Nephron (organoid): ENCODE data around the gene KCNJ1.

Experiments
- H3K27ac Mint-ChIP-seq, 3 experiments: 2 replicates each; pipeline ENCODE4 v1.8.0; 2020; ENCODE audit warnings: mixed read lengths in 3 of 3, mild to moderate bottlenecking in 2 of 3, moderate library complexity in 1 of 3
- H3K27me3 Mint-ChIP-seq: 2 replicates; pipeline ENCODE4 v1.8.0; 2021; ENCODE audit warnings: low read depth, mild to moderate bottlenecking, moderate library complexity, mixed read lengths
- H3K36me3 Mint-ChIP-seq: 2 replicates; pipeline ENCODE4 v1.8.0; 2020; ENCODE audit warnings: low read depth, mixed read lengths
- H3K4me1 Mint-ChIP-seq: 2 replicates; pipeline ENCODE4 v1.8.0; 2020; ENCODE audit warnings: mixed read lengths
- H3K4me3 Mint-ChIP-seq, 3 experiments: 2 replicates each; pipeline ENCODE4 v1.8.0; 2020; ENCODE audit warnings: mild to moderate bottlenecking in 3 of 3, mixed read lengths in 3 of 3, moderate library complexity in 2 of 3
- H3K9me3 Mint-ChIP-seq: 2 replicates; pipeline ENCODE4 v1.8.0; 2020; ENCODE audit warnings: mixed read lengths
- TF ChIP-seq, protein P1 (sequence below), 3 experiments: fragments of 200-600 bp; sonication (generic); IDR thresholded peaks; one replicate each; pipeline ENCODE4 v1.5.0; 2021; ENCODE audit warnings: antibody characterized with exemption in 3 of 3; ENCODE audit not compliant: unreplicated experiment in 3 of 3

Gene KCNJ1

DNA sequence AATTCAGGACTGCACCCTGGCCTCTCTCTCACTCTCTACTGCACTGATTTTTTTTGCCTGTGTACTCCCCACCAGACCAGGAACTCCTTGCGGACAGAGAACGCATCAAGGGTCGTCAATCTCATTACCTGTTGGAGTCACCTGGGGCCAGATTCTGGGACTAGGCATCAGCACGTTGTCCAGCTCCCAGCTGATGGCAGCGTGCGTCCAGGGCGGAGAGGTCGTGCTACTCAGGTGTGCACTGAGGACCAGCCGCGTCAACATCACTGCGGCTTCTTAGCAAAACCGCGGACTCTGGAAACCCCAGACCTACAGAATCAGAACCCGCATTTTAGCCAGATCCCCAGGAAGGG is 37.2 kb upstream of the KCNJ1 start:
- TF ChIP-seq, protein P1, sequence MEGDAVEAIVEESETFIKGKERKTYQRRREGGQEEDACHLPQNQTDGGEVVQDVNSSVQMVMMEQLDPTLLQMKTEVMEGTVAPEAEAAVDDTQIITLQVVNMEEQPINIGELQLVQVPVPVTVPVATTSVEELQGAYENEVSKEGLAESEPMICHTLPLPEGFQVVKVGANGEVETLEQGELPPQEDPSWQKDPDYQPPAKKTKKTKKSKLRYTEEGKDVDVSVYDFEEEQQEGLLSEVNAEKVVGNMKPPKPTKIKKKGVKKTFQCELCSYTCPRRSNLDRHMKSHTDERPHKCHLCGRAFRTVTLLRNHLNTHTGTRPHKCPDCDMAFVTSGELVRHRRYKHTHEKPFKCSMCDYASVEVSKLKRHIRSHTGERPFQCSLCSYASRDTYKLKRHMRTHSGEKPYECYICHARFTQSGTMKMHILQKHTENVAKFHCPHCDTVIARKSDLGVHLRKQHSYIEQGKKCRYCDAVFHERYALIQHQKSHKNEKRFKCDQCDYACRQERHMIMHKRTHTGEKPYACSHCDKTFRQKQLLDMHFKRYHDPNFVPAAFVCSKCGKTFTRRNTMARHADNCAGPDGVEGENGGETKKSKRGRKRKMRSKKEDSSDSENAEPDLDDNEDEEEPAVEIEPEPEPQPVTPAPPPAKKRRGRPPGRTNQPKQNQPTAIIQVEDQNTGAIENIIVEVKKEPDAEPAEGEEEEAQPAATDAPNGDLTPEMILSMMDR (IDR thresholded peaks at IDR 0.05; ENCODE audit: unreplicated experiment in 3 of 3) = no peak
- no peaks in the 10 kb centered on the region for H3K36me3 Mint-ChIP-seq
- H3K27ac Mint-ChIP-seq = no peak overlapping the region
- peaks cover 32% of the 10 kb centered on the region for H3K4me1 Mint-ChIP-seq
- peak overlapping the region; percentile 42 to 71 (median 71) for H3K4me3 Mint-ChIP-seq
- H3K9me3 Mint-ChIP-seq = no peaks in the 10 kb centered on the region
- H3K27me3 Mint-ChIP-seq = peaks cover 84% of the 10 kb centered on the region

DNA sequence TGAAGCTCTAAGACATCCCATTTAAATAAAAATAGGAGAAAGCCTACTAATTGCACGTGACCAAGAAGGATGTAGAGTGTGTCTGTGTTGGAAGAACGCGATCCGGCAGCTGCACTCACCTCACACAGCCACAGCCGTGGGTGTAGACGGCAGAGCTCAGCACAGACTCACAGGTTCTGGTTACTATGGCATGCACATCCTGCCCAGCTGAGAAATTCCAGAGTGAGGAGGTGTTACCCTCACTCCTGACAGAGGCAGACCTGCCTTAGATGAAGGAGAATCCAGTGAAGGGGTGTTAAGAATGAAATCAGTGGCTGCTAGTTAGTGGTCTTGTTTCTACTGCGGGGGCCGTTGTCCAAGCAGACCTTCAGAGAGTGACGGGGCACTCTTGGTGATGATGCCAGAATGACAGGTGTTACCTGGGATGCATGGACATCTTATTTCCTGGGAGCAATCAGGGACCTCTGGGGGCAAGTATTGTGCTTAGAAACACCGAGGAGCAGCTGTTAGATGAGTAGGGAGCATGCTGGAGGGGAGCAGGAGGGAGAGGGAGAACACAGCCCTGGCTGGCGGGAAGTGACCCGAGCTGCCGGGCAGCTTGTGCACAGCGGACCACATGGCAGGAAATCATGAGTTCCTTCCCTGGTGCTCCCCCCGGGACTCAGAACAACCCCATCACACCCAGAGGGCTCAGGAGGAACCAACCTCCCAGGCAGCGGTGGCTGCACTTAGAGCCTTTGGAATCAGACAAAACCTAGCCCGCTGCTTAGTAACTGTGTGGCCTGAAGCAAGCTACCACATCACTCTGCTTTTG is 36.4 kb upstream of the KCNJ1 start:
- Mint-ChIP-seq H3K27me3 (peaks cover 85% of the 10 kb centered on the region), H3K36me3 (no peaks in the 10 kb centered on the region), H3K4me1 (peaks cover 32% of the 10 kb centered on the region), H3K4me3 (peak overlapping the region; percentile 42 to 71 (median 71)), H3K9me3 (no peaks in the 10 kb centered on the region), H3K27ac (no peak overlapping the region)
- TF ChIP-seq, protein P1 (IDR thresholded peaks at IDR 0.05; ENCODE audit: unreplicated experiment in 3 of 3) = no peak

DNA sequence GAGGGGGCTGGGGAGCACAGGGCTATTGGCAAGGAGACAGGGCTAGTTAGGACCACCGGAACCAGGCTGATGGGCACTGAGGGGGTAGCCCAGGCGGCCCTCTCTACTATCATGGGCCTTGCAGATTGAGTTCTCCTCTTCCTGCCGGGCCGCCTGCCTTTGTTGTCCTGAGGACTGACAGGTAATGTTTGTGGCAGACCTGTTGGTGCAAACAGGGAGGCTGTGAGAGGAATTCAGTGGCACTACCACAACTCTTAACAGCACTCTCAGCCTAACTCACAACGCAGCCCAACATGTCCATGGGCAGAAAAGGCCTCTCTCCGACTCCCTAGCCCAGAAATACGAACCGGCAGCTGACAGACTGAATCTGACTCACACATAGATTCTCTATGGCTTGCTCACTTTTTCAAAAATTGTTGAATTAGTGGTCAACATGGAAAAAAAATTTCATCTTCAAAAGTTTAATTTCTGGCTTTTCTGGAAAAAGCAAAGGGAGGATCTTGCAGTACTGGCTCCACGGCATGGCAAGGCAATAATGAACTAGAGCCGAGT is 35.5 kb upstream of the KCNJ1 start:
- Mint-ChIP-seq H3K27ac (no peak overlapping the region), H3K9me3 (no peaks in the 10 kb centered on the region), H3K4me3 (peak overlapping the region in 1 of 3 experiments; percentile 20), H3K27me3 (peaks cover 88% of the 10 kb centered on the region), H3K36me3 (no peaks in the 10 kb centered on the region), H3K4me1 (peaks cover 32% of the 10 kb centered on the region)
- TF ChIP-seq, protein P1 (IDR thresholded peaks at IDR 0.05; ENCODE audit: unreplicated experiment in 3 of 3) = no peak

DNA sequence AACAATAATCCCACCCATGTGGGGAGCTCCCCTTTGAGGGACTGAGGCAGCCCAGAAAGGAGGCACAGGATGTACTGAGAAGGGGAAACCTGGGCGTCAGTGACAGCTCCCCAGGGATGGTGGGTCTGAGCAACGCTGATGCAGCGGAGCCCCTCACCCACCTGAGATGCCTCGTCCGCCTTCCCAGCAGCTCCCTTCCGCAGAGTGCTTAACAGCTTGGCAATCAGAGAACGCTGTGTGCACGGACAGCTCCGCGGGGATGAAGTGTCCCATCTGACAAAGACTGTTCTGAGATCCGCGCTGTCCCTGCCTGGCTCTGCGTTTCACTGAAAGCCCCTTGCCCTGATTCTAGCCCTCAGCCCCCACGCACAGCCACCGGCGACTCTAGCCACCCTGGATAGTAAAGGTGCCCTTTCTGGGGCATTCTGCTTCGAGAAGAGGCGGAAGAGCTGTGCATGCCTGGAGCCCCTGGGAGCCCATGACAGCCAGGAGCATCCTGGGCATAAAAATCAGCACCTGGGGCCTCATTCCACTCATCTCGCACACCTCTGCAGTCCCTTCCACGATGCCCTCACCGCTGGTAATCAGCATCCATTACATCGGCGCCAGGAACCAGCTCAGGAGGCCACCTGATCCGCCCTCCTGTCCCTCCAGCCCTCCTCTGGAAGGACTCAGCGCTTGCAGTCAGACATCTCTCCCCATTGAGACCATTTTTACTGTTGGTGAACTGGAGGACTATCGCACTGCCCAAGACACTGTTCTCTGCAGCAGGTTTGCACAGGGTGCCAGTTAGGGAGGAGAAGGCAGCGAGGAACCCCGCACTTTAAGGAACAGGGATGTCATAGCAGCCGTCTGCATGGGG is 34.8 kb upstream of the KCNJ1 start:
- TF ChIP-seq, protein P1 (IDR thresholded peaks at IDR 0.05; ENCODE audit: unreplicated experiment in 3 of 3) = no peak
- Mint-ChIP-seq H3K27ac (no peak overlapping the region), H3K36me3 (no peaks in the 10 kb centered on the region), H3K4me3 (peak overlapping the region in 2 of 3 experiments; percentile 47 to 51), H3K9me3 (no peaks in the 10 kb centered on the region), H3K27me3 (peaks cover 81% of the 10 kb centered on the region), H3K4me1 (peaks cover 32% of the 10 kb centered on the region)

DNA sequence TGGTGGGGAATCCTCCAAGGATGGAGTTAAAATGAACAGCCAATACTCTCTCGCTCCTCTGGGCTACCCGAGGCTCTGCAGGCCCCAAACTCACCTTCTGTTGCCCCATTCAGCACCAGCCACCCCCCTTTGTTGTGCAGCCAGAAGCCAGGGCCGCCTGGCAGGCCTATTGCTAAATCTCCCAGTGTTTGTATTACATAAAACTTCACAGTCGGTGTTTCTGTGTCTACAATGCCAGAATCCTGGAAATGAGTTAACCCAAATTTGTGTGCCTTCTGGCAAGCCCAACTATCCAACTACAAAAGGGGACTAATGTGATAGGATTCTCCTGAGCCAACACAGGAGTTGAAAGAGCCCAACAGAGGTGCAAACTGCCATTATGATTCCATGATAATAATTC is 33.4 kb upstream of the KCNJ1 start:
- Mint-ChIP-seq H3K4me3 (no peak overlapping the region), H3K36me3 (no peaks in the 10 kb centered on the region), H3K9me3 (no peaks in the 10 kb centered on the region), H3K27ac (no peak overlapping the region), H3K4me1 (peaks cover 24% of the 10 kb centered on the region), H3K27me3 (peaks cover 76% of the 10 kb centered on the region)
- TF ChIP-seq, protein P1 (IDR thresholded peaks at IDR 0.05; ENCODE audit: unreplicated experiment in 3 of 3) = no peak
